ENCODE measurements around the gene YPEL2.
"Not testable (repeated sequence)": the region's sequence is repeated elsewhere in the genome, so short reads cannot be mapped to it uniquely, and the experiment has no call there.

Gene YPEL2

GRCh38 chr17:59377410-59377809 lies 46.0 kb downstream of the YPEL2 start:
- DNase-seq (ENCODE audit: low spot score): no peak

DNA sequence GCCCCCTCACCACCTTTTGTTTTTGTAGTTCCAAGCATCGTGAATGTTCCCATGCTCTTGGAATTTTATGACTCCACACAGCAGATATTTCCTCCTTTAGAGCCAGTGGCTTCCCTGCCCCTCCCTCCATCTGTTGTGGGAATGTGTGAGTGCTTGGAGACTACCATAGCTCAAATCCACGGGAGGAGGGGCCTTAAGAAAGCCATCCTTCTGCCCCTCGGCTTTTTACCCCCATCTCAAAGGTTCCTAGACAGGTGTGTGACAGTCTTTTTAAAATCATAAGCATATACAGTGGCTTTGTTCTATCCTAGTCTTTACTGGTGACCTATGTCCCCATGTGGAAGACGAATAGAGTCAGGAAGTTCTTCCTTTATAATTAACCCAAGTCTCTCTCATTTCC lies 47.2 kb downstream of the YPEL2 start:
- no peak for DNase-seq (ENCODE audit: low spot score)

DNA sequence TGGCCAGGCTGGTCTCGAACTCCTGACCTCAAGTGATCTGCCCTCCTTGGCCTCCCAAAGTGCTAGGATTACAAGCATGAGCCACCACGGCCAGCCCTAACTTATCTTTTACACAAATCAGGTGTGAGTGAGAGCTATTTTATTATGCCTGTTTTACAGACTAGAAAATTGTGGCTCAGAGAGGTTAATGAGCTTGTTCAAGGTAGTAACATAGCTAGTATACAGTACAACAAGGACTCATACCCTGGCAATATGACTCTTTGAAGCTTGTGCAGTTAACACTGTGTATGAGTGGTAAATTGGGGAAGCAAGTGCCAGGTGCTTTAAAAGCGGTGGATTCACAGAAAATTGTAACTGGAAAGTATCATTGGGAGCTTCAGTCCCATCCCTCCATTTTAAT lies 49.0 kb downstream of the YPEL2 start:
- DNase-seq (ENCODE audit: low spot score): no peak

GRCh38 chr17:59381716-59382570 lies 50.5 kb downstream of the YPEL2 start:
- no peak for DNase-seq (ENCODE audit: low spot score)

DNA sequence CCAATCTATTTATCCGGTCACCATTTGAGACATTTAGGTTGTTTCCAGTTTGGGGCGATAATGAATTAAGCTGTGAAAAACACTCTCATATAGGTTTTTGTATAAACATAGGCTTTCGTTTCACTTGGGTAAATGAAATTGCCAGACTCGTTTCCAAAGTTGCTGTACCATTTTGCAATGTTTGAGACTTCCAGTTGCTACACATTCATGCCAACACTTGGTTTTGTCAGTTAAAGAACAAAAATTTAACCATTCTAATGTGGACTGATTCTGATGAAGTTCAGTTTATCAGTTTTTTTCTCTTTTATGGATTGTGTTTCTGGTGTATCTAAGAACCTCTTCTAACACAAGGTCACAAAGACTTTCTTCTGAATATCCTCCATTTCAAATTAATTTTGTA lies 52.4 kb downstream of the YPEL2 start:
- no peak for DNase-seq (ENCODE audit: low spot score)

DNA sequence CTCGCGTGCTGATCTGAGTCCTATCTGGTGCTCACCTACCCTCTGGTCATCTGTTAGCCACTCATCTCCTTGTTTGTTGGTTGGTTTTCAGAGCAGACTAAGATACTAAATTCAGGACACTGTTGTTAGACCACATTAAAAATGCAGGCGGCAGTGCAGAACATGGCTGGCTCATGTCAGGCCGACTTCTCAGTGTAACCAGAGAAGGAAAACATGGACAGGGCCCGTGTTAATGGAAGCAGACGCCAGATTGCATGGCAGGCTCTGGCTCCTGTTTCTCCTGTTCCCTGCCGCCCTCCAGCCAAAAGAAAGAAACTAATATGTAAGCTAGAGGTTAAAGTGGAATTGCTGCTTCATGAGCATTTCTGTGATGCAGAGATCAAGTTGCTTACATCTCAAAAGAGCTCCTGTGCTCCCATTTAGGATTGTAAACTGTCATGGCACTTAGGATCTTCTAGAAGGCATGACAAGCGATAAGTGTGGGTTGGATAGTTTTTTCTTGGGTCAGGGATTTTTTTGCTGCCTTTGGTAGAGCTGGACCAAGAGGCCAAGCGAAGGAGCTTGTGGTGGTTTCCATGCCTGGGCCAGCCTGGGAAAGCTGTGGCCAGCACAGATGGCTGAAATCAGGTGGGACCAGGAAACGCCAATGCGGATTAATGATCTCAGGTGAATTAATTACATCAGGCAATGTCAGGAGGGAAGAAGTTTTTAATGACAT lies 56.1 kb downstream of the YPEL2 start:
- no peak for DNase-seq (ENCODE audit: low spot score)

- no peak for DNase-seq (ENCODE audit: low spot score)
Observed at GRCh38 chr17:59388069-59388556, 56.7 kb downstream of the YPEL2 start.

GRCh38 chr17:59389066-59389465 lies 57.6 kb downstream of the YPEL2 start:
- DNase-seq (ENCODE audit: low spot score): no peak

DNA sequence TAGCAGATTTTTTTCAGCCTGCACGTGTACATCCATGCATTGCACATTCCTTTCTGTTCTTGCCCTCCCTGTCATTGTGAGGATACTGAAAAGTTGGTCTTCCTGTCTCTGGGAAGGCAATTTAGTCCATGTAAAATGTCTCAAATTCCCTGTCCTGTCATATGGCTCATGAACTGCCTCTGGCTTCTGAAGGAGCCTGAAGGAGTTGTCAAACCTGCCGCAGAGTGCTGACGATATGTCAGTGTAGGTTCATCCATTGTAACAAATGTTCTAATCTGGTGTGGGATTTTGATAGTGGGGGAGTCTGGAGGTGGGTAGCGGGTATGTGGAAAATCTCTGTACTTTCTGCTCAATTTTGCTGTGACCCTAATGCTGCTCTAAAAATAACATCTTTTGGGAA lies 59.6 kb downstream of the YPEL2 start:
- no peak for DNase-seq (ENCODE audit: low spot score)

GRCh38 chr17:59392973-59393679 lies 61.7 kb downstream of the YPEL2 start:
- DNase-seq (ENCODE audit: low spot score): no peak

GRCh38 chr17:59393742-59394410 lies 62.4 kb downstream of the YPEL2 start:
- not testable (repeated sequence) for DNase-seq (ENCODE audit: low spot score)

GRCh38 chr17:59396134-59396826 lies 64.8 kb downstream of the YPEL2 start:
- DNase-seq (ENCODE audit: low spot score): no peak

GRCh38 chr17:59397316-59398073 lies 66.0 kb downstream of the YPEL2 start:
- DNase-seq (ENCODE audit: low spot score): no peak

DNA sequence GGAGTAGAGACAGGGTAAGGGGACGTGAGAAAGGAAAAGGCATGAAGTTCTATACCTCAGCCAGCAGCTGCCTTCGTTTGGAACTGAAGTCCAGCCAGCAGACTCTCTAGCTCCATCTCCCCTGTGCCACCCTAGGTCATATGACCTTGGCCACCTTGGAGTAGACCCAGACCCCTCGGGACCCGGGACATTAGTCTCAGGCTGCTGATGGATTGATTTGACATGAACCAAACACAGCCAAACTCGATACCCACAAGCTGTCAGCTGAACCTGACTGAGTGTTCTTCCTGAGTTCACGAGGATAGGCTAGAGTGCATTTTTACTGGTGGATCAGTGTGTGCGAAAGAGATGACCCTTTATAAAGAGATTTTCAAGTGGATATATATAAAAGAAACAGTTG lies 68.5 kb downstream of the YPEL2 start:
- no peak for DNase-seq (ENCODE audit: low spot score)

DNA sequence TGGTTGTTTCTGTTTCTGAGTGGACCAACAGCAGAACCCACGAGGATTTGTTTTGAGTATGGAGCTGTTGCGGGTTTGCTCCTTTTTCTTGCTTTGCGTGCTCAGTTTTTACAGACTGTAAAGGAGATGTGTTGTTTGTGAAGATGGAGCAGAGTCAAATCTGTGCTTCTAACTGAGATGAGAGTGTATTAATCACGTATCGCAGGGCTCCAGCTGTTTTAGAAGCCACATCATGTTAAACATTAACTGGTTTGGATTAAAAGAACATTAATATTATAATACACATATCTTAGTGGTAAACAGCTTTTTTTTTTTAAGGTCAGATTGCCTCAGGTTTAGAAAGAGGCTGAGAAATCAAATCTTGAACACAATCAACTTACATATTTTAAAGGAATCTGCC lies 69.4 kb downstream of the YPEL2 start:
- DNase-seq (ENCODE audit: low spot score): no peak

GRCh38 chr17:59401274-59401673 lies 69.8 kb downstream of the YPEL2 start:
- no peak for DNase-seq (ENCODE audit: low spot score)

DNA sequence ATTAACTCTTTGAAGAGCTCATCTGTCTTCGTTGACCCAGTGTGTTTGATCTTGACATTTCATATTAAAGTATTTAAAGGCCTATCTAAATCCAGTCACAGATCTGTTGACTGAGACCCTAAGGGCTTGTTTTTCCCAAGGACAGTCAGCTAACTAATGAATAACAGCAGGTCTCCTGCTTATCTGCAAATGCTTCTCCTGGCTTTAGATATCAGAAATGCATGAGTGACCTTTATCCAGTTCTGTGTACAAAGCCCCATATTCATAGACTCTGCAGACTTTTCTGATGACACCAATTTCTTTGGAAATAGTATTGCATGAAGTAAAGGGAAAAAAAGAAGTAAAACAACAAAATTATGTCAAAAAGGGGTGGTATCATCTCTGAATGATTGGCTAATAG lies 70.3 kb downstream of the YPEL2 start:
- no peak for DNase-seq (ENCODE audit: low spot score)

DNA sequence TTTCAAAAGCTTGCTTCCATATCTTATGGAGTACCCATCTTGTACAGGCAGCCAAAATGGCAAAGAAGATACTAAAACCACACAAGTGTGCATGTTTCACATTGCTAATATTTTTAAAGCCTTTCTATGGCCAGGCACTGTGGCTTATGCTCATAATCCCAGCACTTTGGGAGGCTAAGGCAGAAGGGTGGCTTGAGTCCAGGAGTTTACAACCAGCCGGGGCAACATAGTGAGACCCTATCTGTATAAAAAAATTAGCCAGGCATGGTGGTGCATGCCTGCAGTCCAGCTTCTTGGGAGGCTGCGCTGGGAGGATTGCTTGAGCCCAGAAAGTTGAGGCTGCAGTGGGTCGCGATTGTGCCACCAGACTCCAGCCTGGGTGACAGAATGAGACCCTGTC lies 71.3 kb downstream of the YPEL2 start:
- no peak for DNase-seq (ENCODE audit: low spot score)

- no peak for DNase-seq (ENCODE audit: low spot score)
Observed at GRCh38 chr17:59404471-59404870, 73.0 kb downstream of the YPEL2 start.

- no peak for DNase-seq (ENCODE audit: low spot score)
Observed at GRCh38 chr17:59405944-59406705, 74.7 kb downstream of the YPEL2 start.
